ENCODE results near the gene CYYR1.

CYYR1 gene

DNA sequence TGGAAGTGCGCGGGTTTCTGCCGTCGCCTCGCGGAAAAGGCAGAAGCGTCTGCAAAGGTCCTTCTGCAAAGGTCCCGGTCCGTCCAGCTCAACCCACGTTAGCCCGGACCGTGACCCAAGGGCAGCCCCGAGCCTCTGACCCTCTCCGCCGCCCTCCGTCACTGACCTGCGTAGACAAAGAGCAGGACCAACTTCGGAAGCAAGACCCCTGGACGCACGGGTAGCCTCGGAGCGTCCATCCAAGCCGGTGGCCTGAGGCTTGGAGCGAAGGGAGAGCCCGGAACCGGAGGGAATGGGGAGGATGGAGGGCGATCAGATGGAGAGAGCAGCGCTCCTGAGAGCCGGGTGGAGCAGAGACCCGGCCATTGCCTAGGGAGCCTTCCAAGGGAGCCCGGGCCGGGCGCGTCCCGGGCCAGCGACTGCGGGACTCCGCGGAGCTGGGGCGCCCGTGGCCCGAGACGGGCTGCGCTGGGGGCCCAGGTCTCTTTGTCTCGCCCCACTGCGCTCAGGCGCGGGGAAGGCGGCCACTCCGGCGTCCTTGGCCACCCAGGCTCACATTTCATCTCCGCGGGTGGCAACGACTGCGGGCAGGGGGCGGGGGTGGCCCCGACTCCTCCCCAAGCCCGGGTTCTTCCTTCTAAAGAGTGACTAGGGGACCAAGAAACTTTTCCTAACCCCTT is at the start of gene CYYR1:
Gene CYYR1 (minus strand): TSS at position 585 of the 680 bp plus-strand sequence. CDS start 346 bp downstream, at position 239.
- no peak within 1 kb of the TSS for H3K4me3 ChIP-seq (ENCODE audit: low read depth, low read length)
- DNase-seq (ENCODE audit: low read depth), result no peak
- TF ChIP-seq CTCF (IDR thresholded peaks at IDR 0.05; ENCODE audit: insufficient read depth, low read depth, low read length, missing control alignments), result no peak

DNA sequence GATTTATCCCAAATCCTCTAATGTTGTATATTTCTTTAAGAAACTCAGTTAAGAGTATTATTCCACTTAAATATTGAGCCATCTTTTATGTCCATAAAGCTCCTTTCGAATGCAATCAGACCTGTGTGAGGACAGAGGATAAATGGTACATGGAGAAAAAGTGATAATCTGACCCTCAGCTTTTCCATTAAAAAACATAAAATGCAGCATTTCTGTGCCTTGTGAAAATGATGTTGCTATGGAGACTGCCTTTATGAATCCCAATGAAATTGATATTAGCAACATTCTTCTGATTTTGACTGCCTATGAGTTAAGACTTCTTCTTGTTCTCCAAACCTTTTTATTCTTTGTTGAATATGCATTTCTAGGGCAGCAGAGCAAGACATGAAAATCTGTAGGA is 44.1 kb upstream of the CYYR1 start:
- no peak for TF ChIP-seq CTCF (IDR thresholded peaks at IDR 0.05; ENCODE audit: insufficient read depth, low read depth, low read length, missing control alignments)
- no peak for DNase-seq (ENCODE audit: low read depth)
- H3K4me3 ChIP-seq (ENCODE audit: low read depth, low read length), result no peak overlapping the region

GRCh38 chr21:26614251-26614650 is 41.2 kb upstream of the CYYR1 start:
- TF ChIP-seq CTCF (IDR thresholded peaks at IDR 0.05; ENCODE audit: insufficient read depth, low read depth, low read length, missing control alignments), result no peak
- no peak overlapping the region for H3K4me3 ChIP-seq (ENCODE audit: low read depth, low read length)
- no peak for DNase-seq (ENCODE audit: low read depth)

GRCh38 chr21:26599261-26599660 is 26.2 kb upstream of the CYYR1 start:
- no peak overlapping the region for H3K4me3 ChIP-seq (ENCODE audit: low read depth, low read length)
- no peak for TF ChIP-seq CTCF (IDR thresholded peaks at IDR 0.05; ENCODE audit: insufficient read depth, low read depth, low read length, missing control alignments)
- DNase-seq (ENCODE audit: low read depth), result no peak

DNA sequence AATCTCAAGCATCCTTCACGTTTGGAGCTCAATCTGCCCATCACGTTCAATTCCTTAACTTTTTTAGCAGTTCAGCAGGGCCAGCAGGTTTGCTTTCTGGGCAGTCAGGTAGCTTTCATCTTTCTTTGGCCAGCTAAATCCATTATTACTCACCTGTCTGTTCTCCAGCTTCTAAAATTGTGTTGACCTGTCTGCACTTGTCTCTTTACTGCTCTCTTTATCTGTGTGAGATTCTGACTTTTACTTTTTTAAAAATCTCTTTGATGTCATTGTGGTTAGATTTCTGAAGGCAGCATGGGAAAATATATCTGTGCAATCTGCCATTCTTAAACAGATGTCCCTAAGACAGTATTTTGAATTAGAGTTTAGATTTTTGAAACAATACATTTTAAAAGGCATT is 24.9 kb upstream of the CYYR1 start:
- DNase-seq (ENCODE audit: low read depth), result no peak
- no peak overlapping the region for H3K4me3 ChIP-seq (ENCODE audit: low read depth, low read length)
- TF ChIP-seq CTCF (IDR thresholded peaks at IDR 0.05; ENCODE audit: insufficient read depth, low read depth, low read length, missing control alignments), result no peak

GRCh38 chr21:26597031-26597430 is 23.9 kb upstream of the CYYR1 start:
- no peak for TF ChIP-seq CTCF (IDR thresholded peaks at IDR 0.05; ENCODE audit: insufficient read depth, low read depth, low read length, missing control alignments)
- no peak overlapping the region for H3K4me3 ChIP-seq (ENCODE audit: low read depth, low read length)
- DNase-seq (ENCODE audit: low read depth), result no peak

DNA sequence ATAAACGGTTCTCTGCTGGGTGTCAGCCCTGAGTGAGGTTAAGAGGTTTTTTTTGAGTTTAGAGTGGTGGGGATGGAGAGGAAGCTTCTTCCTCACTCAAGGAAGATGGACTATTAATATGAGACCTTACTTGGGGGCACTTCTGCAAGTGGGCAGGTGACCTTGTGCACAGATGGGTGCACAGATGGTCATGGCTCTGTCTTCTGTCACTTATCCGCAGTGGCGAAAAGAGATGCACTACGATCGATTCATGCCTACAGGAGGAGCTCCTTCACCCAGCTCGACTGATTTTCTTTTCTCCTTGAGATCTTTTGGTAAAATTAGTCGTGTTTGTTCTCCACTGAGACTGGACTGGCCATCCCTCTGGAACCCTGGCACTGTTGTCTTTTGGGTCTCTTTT is 22.9 kb upstream of the CYYR1 start:
- DNase-seq (ENCODE audit: low read depth), result no peak
- H3K4me3 ChIP-seq (ENCODE audit: low read depth, low read length), result no peak overlapping the region
- TF ChIP-seq CTCF (IDR thresholded peaks at IDR 0.05; ENCODE audit: insufficient read depth, low read depth, low read length, missing control alignments), result no peak

Data from GM12865 (cell line).